ENCODE data around the gene NIPA2. TPM values are rescaled to one million over a fixed set of nuclear protein-coding genes. Genes with fewer than 3 reads are reported as not detected.

The NIPA2 gene
- polyA plus RNA-seq, 4 donors = 54.9 to 68.5 (median 59.1) TPM

GRCh38 chr15:22831473-22831872 lies 7.0 kb upstream of the NIPA2 start:
- no peak for DNase-seq (ENCODE audit: low read depth in 4 of 4, low spot score in 3 of 4)

GRCh38 chr15:22839046-22839695 lies 705 bp downstream of the NIPA2 start:
- DNase-seq (ENCODE audit: low read depth in 4 of 4, low spot score in 3 of 4) = no peak

- no peak for DNase-seq (ENCODE audit: low read depth in 4 of 4, low spot score in 3 of 4)
These were observed 6.2 kb downstream of the NIPA2 start for GRCh38 chr15:22844421-22845288.

- DNase-seq (ENCODE audit: low read depth in 4 of 4, low spot score in 3 of 4) = no peak
These were observed 6.9 kb downstream of the NIPA2 start for GRCh38 chr15:22845289-22845900.

GRCh38 chr15:22846073-22846472 lies 7.6 kb downstream of the NIPA2 start:
- DNase-seq (ENCODE audit: low read depth in 4 of 4, low spot score in 3 of 4) = no peak

- no peak for DNase-seq (ENCODE audit: low read depth in 4 of 4, low spot score in 3 of 4)
These were observed 11.6 kb downstream of the NIPA2 start for GRCh38 chr15:22850055-22850454.

- no peak for DNase-seq (ENCODE audit: low read depth in 4 of 4, low spot score in 3 of 4)
These were observed 13.0 kb downstream of the NIPA2 start for GRCh38 chr15:22851513-22851912.

- DNase-seq (ENCODE audit: low read depth in 4 of 4, low spot score in 3 of 4) = no peak
These were observed 17.3 kb downstream of the NIPA2 start for GRCh38 chr15:22855791-22856190.

GRCh38 chr15:22856659-22857058 lies 18.2 kb downstream of the NIPA2 start:
- DNase-seq (ENCODE audit: low read depth in 4 of 4, low spot score in 3 of 4) = no peak

GRCh38 chr15:22861161-22861560 lies 22.7 kb downstream of the NIPA2 start:
- no peak for DNase-seq (ENCODE audit: low read depth in 4 of 4, low spot score in 3 of 4)

- no peak for DNase-seq (ENCODE audit: low read depth in 4 of 4, low spot score in 3 of 4)
These were observed 24.9 kb downstream of the NIPA2 start for GRCh38 chr15:22863356-22863755.

- DNase-seq (ENCODE audit: low read depth in 4 of 4, low spot score in 3 of 4) = no peak
These were observed 27.6 kb downstream of the NIPA2 start for GRCh38 chr15:22866079-22866478.

GRCh38 chr15:22867886-22868285 lies 29.4 kb downstream of the NIPA2 start:
- no peak for DNase-seq (ENCODE audit: low read depth in 4 of 4, low spot score in 3 of 4)

GRCh38 chr15:22868495-22868894 lies 30.0 kb downstream of the NIPA2 start:
- no peak for DNase-seq (ENCODE audit: low read depth in 4 of 4, low spot score in 3 of 4)

- DNase-seq (ENCODE audit: low read depth in 4 of 4, low spot score in 3 of 4) = no peak
These were observed 30.5 kb downstream of the NIPA2 start for GRCh38 chr15:22868928-22869327.

GRCh38 chr15:22869856-22870255 lies 31.4 kb downstream of the NIPA2 start:
- DNase-seq (ENCODE audit: low read depth in 4 of 4, low spot score in 3 of 4) = no peak

- no peak for DNase-seq (ENCODE audit: low read depth in 4 of 4, low spot score in 3 of 4)
These were observed 32.4 kb downstream of the NIPA2 start for GRCh38 chr15:22870865-22871264.

- no peak for DNase-seq (ENCODE audit: low read depth in 4 of 4, low spot score in 3 of 4)
These were observed 33.1 kb downstream of the NIPA2 start for GRCh38 chr15:22871481-22872086.

GRCh38 chr15:22872936-22873701 lies 34.7 kb downstream of the NIPA2 start:
- DNase-seq (ENCODE audit: low read depth in 4 of 4, low spot score in 3 of 4) = no peak

GRCh38 chr15:22873841-22874240 lies 35.4 kb downstream of the NIPA2 start:
- no peak for DNase-seq (ENCODE audit: low read depth in 4 of 4, low spot score in 3 of 4)

All from left renal pelvis (tissue), 4 donors.